ENCODE data around the gene CCT5.

The CCT5 gene

GRCh38 chr5:10248378-10249260, 1.5 kb upstream of the CCT5 start:
- no peak for TF ChIP-seq CTCF (IDR thresholded peaks at IDR 0.05)

DNA sequence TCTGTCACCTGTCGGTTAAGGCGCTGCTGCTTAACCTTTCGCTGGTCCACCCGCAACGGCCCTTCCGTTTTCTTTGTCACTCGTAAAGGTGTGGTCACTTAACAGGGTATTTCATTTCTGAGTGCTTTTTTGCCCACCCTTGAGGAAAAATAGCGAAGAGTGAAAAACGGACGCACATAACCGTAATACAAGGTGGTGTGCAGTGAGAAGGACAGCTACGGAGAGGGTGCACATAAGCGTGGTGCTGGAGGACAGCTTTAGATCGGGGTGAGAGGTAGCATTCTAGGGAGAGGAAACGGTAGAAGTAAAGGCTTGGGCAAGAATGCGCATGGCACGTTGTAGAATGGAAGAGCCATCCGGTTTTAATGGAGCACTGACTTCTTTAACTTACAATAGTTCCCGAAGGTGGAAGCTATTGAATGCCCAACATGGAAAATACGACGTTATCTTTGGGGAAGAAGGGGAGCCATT, 761 bp downstream of the CCT5 start:
- no peak for TF ChIP-seq CTCF (IDR thresholded peaks at IDR 0.05)

GRCh38 chr5:10251405-10251804, 1.3 kb downstream of the CCT5 start:
- no peak for TF ChIP-seq CTCF (IDR thresholded peaks at IDR 0.05)

GRCh38 chr5:10253390-10253789, 3.3 kb downstream of the CCT5 start:
- no peak for TF ChIP-seq CTCF (IDR thresholded peaks at IDR 0.05)

GRCh38 chr5:10254686-10255085, 4.6 kb downstream of the CCT5 start:
- TF ChIP-seq CTCF (IDR thresholded peaks at IDR 0.05) = no peak

- no peak for TF ChIP-seq CTCF (IDR thresholded peaks at IDR 0.05)
These were observed 7.8 kb downstream of the CCT5 start for GRCh38 chr5:10257870-10258269.

DNA sequence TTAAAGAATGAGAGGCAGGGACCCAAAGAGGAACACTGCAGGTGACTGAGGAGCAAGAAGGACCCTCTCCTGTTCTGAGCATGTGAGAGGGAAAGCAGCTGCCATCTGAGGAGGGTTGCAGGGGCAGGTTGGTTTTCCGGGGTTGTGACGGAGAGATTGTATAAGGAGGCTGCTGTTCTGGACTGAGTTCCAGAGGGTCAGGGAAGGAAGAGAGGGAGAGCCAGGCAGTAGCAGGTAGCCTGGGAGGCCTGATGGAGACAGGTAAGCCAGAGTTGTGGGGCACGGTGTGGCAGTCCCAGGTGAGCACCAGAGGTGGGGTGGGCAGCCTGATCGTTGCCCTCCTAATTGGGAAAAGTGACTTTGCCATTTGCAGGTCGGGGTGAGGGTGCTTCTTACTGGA, 9.8 kb downstream of the CCT5 start:
- no peak for TF ChIP-seq CTCF (IDR thresholded peaks at IDR 0.05)
